ENCODE measurements around the gene RAB3A.

DNA sequence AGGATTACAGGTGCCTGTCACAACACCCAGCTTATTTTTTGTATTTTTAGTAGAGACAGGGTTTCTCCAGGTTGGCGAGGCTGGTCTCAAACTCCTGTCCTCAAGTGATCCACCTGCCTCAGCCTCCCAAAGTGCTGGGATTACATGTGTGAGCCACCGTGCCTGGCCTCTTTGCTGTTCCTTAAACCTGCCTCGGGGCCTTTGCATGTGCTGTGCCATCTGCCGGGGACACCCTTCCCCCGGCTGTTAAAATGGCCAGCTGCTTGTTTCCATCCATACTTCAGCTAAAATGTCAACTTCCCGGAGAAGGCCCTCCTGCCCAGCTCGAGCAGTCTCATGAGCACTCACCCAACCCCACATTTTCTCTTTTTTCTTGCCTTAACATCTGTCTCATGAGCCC, 41.5 kb upstream of the RAB3A start:
- TF ChIP-seq, protein P1, sequence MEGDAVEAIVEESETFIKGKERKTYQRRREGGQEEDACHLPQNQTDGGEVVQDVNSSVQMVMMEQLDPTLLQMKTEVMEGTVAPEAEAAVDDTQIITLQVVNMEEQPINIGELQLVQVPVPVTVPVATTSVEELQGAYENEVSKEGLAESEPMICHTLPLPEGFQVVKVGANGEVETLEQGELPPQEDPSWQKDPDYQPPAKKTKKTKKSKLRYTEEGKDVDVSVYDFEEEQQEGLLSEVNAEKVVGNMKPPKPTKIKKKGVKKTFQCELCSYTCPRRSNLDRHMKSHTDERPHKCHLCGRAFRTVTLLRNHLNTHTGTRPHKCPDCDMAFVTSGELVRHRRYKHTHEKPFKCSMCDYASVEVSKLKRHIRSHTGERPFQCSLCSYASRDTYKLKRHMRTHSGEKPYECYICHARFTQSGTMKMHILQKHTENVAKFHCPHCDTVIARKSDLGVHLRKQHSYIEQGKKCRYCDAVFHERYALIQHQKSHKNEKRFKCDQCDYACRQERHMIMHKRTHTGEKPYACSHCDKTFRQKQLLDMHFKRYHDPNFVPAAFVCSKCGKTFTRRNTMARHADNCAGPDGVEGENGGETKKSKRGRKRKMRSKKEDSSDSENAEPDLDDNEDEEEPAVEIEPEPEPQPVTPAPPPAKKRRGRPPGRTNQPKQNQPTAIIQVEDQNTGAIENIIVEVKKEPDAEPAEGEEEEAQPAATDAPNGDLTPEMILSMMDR (conservative IDR thresholded peaks at IDR 0.05 in 1 of 2, IDR thresholded peaks at IDR 0.05 in 1 of 2; ENCODE audit: extremely low read depth in 1 of 2, insufficient read depth in 1 of 2, low read depth in 1 of 2, low read length in 2 of 2): no peak
- no peak for TF ChIP-seq EZH2 (IDR thresholded peaks at IDR 0.05; ENCODE audit: borderline replicate concordance, low read length)
